ENCODE data around the gene FAM228B. TPM values are rescaled to one million over a fixed set of nuclear protein-coding genes. Genes with fewer than 3 reads are reported as not detected.

The FAM228B gene
- total and polyA plus RNA-seq, 2 donors (not counting 1 experiment from before 2014, with no cell fraction given) = 11.9 to 13.1 TPM

- Histone ChIP-seq H3K4me3 (replicated peaks in 1 of 4; ENCODE audit: control extremely low read depth in 1 of 4, insufficient read depth in 1 of 4, low read depth in 3 of 4, low read length in 4 of 4) (no peak overlapping the region), H3K27ac (ENCODE audit: insufficient read depth, low read length) (no peak overlapping the region), H3K4me2 (ENCODE audit: extremely low read depth, insufficient read depth, low read length) (no peak overlapping the region), H3K27me3 (ENCODE audit: control insufficient read depth, insufficient read depth, low read length) (no peaks in the 10 kb centered on the region), H4K20me1 (ENCODE audit: control insufficient read depth, extremely low read depth, insufficient read depth, low read length) (no peaks in the 10 kb centered on the region), H3K79me2 (ENCODE audit: control insufficient read depth, insufficient read depth, low read length) (no peaks in the 10 kb centered on the region), H3K4me1 (ENCODE audit: control insufficient read depth, extremely low read depth, insufficient read depth, low read length) (no peaks in the 10 kb centered on the region), H3K36me3 (ENCODE audit: control insufficient read depth, insufficient read depth, low read length) (no peaks in the 10 kb centered on the region), H3K9me3 (ENCODE audit: control insufficient read depth, insufficient read depth, low read depth, low read length) (no peaks in the 10 kb centered on the region), H3K9ac (ENCODE audit: insufficient read depth, low read length) (no peak overlapping the region), H2AFZ (ENCODE audit: low read length) (no peak overlapping the region)
- TF ChIP-seq CTCF (conservative IDR thresholded peaks at IDR 0.05 in 1 of 2, IDR thresholded peaks at IDR 0.05 in 1 of 2; ENCODE audit: low read depth in 1 of 2, low read length in 2 of 2) (no peak), EZH2 (IDR thresholded peaks at IDR 0.05; ENCODE audit: low read length, missing control alignments) (no peak)
- DNase-seq (ENCODE audit: low read depth in 2 of 2) = no peak
Observed at GRCh38 chr2:24181849-24182248, 58.6 kb downstream of the FAM228B start.

GRCh38 chr2:24182507-24182906 lies 59.2 kb downstream of the FAM228B start:
- no peak overlapping the region for H2AFZ ChIP-seq (ENCODE audit: low read length)
- H3K4me3 ChIP-seq (replicated peaks in 1 of 4; ENCODE audit: control extremely low read depth in 1 of 4, insufficient read depth in 1 of 4, low read depth in 3 of 4, low read length in 4 of 4) = no peak overlapping the region
- no peak overlapping the region for H3K27ac ChIP-seq (ENCODE audit: insufficient read depth, low read length)
- no peak for DNase-seq (ENCODE audit: low read depth in 2 of 2)
- TF ChIP-seq CTCF (conservative IDR thresholded peaks at IDR 0.05 in 1 of 2, IDR thresholded peaks at IDR 0.05 in 1 of 2; ENCODE audit: low read depth in 1 of 2, low read length in 2 of 2) (no peak), EZH2 (IDR thresholded peaks at IDR 0.05; ENCODE audit: low read length, missing control alignments) (no peak)
- H3K4me1 ChIP-seq (ENCODE audit: control insufficient read depth, extremely low read depth, insufficient read depth, low read length) = no peaks in the 10 kb centered on the region
- H3K9ac ChIP-seq (ENCODE audit: insufficient read depth, low read length) = no peak overlapping the region
- no peaks in the 10 kb centered on the region for H3K79me2 ChIP-seq (ENCODE audit: control insufficient read depth, insufficient read depth, low read length)
- no peaks in the 10 kb centered on the region for H4K20me1 ChIP-seq (ENCODE audit: control insufficient read depth, extremely low read depth, insufficient read depth, low read length)
- no peaks in the 10 kb centered on the region for H3K36me3 ChIP-seq (ENCODE audit: control insufficient read depth, insufficient read depth, low read length)
- no peak overlapping the region for H3K4me2 ChIP-seq (ENCODE audit: extremely low read depth, insufficient read depth, low read length)
- no peaks in the 10 kb centered on the region for H3K27me3 ChIP-seq (ENCODE audit: control insufficient read depth, insufficient read depth, low read length)
- H3K9me3 ChIP-seq (ENCODE audit: control insufficient read depth, insufficient read depth, low read depth, low read length) = no peaks in the 10 kb centered on the region

- no peak for DNase-seq (ENCODE audit: low read depth in 2 of 2)
- Histone ChIP-seq H3K27me3 (ENCODE audit: control insufficient read depth, insufficient read depth, low read length) (no peaks in the 10 kb centered on the region), H3K9ac (ENCODE audit: insufficient read depth, low read length) (no peak overlapping the region), H3K4me3 (replicated peaks in 1 of 4; ENCODE audit: control extremely low read depth in 1 of 4, insufficient read depth in 1 of 4, low read depth in 3 of 4, low read length in 4 of 4) (no peak overlapping the region), H3K36me3 (ENCODE audit: control insufficient read depth, insufficient read depth, low read length) (no peaks in the 10 kb centered on the region), H3K4me2 (ENCODE audit: extremely low read depth, insufficient read depth, low read length) (no peak overlapping the region), H3K9me3 (ENCODE audit: control insufficient read depth, insufficient read depth, low read depth, low read length) (no peaks in the 10 kb centered on the region), H3K27ac (ENCODE audit: insufficient read depth, low read length) (no peak overlapping the region), H4K20me1 (ENCODE audit: control insufficient read depth, extremely low read depth, insufficient read depth, low read length) (no peaks in the 10 kb centered on the region), H3K4me1 (ENCODE audit: control insufficient read depth, extremely low read depth, insufficient read depth, low read length) (no peaks in the 10 kb centered on the region), H2AFZ (ENCODE audit: low read length) (no peak overlapping the region), H3K79me2 (ENCODE audit: control insufficient read depth, insufficient read depth, low read length) (no peaks in the 10 kb centered on the region)
- TF ChIP-seq EZH2 (IDR thresholded peaks at IDR 0.05; ENCODE audit: low read length, missing control alignments) (no peak), CTCF (conservative IDR thresholded peaks at IDR 0.05 in 1 of 2, IDR thresholded peaks at IDR 0.05 in 1 of 2; ENCODE audit: low read depth in 1 of 2, low read length in 2 of 2) (no peak)
Observed at GRCh38 chr2:24183366-24184069, 60.2 kb downstream of the FAM228B start.

All from fibroblast of lung (primary cell).